HG03095 (cell line): ENCODE results near the gene TYRO3.
"Not testable (repeated sequence)": the region's sequence is repeated elsewhere in the genome, so short reads cannot be mapped to it uniquely, and the experiment has no call there.

Experiments used
- ATAC-seq: cut with Tn5 transposase; IDR thresholded peaks from one replicate; pipeline ENCODE4 v1.9.1; 2021; ENCODE audit warnings: moderate library complexity; ENCODE audit not compliant: unreplicated experiment

TYRO3 gene

GRCh38 chr15:41572866-41573265 is 13.9 kb downstream of the TYRO3 start:
- no peak for ATAC-seq

DNA sequence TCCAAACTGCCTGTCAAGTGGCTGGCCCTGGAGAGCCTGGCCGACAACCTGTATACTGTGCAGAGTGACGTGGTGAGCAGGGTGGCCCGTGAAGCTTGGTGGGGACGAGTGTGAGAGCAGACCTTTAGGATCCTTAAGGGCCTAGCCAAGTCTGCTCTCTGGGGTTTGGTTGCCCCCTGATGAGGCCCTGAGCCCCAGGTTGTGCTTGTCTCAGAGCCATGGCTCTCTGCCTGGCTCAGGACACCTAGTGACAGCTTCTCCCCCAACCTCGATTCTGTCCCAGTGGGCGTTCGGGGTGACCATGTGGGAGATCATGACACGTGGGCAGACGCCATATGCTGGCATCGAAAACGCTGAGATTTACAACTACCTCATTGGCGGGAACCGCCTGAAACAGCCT is 14.4 kb downstream of the TYRO3 start:
- no peak for ATAC-seq

- no peak for ATAC-seq
Measured at GRCh38 chr15:41574158-41574557, 15.1 kb downstream of the TYRO3 start.

DNA sequence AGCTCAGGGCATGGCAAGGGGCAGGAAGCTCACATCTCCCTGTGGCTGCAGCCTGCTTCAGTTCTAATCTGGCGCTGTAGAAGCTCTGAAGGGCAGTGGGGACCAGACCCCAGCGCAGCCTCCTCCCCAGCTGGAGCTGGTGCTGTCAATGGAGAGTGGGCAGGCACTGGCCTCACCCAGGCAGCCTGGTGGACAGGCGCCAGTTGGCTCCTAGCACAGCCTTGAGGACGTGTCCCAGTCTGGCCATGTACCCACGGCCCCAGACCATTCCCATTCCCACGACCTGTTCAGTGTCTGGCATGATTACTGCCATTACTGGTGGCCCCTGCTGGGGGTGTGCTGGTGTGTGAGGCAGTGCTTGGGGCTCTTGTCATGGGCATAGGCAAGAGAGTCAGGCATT is 16.3 kb downstream of the TYRO3 start:
- no peak for ATAC-seq

- ATAC-seq = no peak
Measured at GRCh38 chr15:41577863-41578735, 19.1 kb downstream of the TYRO3 start.

GRCh38 chr15:41578736-41579383 is 19.8 kb downstream of the TYRO3 start:
- ATAC-seq = no peak

DNA sequence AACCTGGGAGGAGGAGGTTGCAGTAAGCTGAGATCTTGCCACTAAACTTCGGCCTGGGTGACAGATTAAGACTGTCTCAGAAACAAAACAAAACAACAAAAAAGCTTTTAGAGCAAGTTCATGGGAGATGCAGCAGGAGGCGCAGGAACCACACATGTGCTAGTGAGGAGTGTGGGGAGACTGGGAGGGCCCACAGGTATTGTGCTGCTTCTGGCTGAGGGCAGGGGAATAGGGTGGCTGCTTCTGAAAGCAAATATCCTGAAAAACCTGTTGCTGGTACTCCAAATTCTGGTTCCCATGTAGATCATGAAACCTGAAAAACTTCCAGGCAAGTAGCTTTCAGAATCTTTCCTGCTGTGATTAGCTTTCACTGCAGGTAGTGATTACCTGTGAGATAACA is 22.1 kb downstream of the TYRO3 start:
- ATAC-seq = no peak

- ATAC-seq = no peak
Measured at GRCh38 chr15:41583795-41584194, 24.8 kb downstream of the TYRO3 start.

GRCh38 chr15:41584636-41585126 is 25.7 kb downstream of the TYRO3 start:
- ATAC-seq = no peak

DNA sequence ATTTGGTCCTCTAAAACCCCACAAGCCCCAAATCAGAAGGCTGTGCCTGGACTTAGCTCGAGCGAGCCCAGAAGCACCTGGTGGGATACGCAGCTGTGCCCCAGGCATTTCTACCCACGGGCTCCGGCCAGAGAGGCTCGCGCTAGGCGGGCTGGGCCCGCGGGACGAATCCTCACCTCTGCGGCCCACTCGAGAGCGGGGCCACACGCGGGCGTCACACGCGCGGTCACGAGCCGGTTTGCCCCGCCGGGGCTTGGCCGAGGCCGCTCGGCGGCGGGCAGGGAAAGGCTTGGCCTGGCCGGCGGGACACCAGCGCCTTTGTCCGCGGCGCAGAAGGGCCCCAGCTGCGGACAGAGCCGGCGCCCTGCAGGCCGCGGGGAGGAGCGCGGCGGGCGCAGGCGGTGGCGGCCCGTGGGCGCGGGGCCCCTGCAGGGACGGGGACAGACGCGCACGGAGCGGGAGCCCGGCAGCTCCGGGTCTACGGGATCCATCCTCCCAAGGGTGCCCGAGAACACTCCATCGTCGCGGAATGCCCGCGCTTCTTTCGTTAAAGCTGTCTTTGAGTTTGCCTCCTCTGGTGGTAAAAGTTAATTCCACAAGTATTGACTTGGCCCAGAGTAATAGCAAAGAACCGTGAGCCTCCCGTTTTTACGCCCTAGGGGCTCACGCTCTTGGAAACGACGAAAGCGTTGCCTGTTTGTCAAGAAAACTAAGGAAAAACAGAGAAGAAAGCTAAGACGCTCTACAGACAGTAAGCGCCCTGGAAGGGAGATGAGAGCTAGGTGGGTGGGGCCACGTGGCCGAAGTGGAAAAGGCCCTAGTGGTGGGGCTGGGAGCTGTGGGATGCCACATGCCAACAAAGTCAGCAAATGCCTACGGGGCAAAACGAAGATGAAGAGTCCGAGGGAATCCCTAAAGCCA is 26.4 kb downstream of the TYRO3 start:
- ATAC-seq = no peak

DNA sequence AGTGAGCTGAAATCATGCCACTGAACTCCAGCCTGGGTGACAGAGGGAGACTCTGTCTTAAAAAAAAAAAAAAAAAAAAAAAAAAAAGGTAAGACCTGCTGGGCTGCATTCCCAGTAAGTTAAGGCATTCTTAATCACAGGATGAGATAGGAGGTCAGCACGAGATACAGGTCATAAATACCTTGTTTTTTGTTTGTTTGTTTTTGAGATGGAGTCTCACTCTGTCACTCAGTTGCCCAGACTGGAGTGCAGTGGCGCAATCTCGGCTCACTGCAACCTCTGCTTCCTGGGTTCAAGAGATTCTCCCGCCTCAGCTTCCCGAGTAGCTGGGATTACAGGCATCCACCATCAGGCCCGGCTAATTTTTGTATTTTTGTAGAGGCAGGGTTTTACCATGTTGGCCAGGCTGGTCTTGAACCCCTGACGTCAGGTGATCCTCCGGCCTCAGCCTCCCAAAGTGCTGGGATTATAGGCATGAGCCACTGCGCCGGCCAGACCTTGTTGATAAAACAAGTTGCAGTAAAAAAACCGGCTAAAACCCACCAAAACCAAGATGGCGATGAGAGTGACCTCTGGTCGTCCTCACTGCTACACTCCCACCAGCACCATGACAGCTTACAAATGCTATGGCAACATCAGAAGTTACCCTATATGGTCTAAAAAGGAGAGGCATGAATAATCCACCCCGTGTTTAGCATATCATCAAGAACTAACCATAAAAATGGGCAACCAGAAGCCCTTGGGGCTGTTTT is 27.7 kb downstream of the TYRO3 start:
- not testable (repeated sequence) for ATAC-seq

- ATAC-seq = not testable (repeated sequence)
Measured at GRCh38 chr15:41589018-41589417, 30.0 kb downstream of the TYRO3 start.

GRCh38 chr15:41589571-41589970 is 30.6 kb downstream of the TYRO3 start:
- ATAC-seq = not testable (repeated sequence)

GRCh38 chr15:41591217-41591616 is 32.2 kb downstream of the TYRO3 start:
- ATAC-seq = not testable (repeated sequence)

DNA sequence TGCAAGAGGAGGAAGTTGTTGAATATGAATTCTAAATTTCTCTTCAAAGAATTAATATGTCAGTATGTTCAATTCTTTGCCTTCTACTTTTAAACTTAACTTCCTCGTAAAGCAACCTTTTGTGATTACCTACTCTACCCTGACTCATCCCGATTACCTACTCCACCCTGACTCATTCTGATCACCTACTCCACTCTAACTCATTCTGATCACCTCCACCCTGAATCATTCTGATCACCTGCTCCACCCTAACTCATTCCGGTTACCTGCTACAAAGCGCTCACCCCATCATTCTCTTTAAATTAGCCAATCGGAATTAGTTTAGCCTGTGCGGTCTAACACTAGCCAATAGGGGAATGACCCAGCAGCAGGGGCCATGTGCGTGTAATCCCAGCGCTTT is 33.7 kb downstream of the TYRO3 start:
- not testable (repeated sequence) for ATAC-seq

DNA sequence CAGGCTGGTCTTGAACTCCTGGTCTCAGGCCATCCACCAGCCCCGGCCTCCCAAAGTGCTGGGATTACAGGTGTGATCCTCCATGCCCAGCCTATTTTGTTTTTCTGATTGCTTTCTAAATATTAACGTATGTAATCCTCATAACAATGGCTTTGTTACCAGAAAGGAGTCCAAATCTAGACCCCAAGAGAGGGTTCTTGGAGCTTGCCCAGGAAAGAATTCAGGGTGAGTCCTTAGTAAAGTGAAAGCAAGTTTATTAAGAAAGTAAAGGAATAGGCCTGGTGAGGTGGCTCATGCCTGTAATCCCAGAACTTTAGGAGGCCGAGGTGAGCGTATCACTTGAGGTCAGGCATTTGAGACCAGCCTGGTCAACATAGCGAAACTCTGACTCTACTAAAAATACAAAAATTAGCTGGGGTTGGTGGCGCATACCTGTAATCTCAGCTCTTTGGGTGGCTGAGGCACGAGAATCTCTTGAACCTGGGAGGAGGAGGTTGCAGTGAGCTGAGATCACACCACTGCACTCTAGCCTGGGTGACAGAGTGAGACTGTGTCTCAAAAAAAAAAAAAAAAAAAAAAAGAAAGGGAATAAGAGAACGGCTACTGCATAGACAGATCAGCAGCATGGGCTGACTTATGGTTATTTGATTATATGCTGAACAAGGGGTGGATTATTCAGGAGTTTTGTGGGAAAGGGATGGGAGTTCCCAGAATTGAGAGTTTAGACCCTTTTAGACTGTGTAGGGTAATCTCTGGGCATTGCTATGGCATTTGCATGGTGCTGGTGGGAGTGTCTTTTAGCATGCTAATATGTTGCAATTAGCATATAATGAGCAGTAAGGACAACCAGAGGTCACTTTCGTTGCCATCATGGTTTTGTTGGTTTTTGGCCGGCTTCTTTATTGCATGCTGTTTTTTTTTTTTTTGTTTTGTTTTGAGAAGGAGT is 36.1 kb downstream of the TYRO3 start:
- ATAC-seq = no peak

GRCh38 chr15:41596972-41597371 is 38.0 kb downstream of the TYRO3 start:
- no peak for ATAC-seq

DNA sequence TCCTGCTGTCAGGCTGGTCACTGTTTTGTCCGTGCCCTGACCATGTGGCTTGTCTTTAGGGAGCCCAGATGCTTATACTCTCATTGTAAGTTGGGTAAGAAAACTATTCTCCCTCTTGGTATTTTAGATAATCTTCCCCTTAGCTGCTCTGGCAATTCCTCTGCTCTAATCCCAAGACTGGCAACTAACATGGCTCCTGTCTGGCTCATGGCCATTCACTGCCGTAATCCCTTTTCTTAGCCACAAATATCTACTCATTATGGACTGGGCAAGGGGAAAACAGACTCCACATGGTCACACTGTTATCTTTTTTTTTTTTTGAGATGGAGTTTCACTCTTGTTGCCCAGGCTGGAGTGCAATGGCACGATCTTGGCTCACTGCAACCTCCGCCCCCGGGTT is 38.8 kb downstream of the TYRO3 start:
- ATAC-seq = no peak

- no peak for ATAC-seq
Measured at GRCh38 chr15:41599061-41599460, 40.0 kb downstream of the TYRO3 start.
